Muscle layer of colon (tissue), 2 donors: ENCODE measurements around the gene GNL3.
"Not testable (repeated sequence)": the region's sequence is repeated elsewhere in the genome, so short reads cannot be mapped to it uniquely, and the experiment has no call there.

ENCODE experiments used
- H3K27ac ChIP-seq: one replicate; pipeline ENCODE4 v1.7.0; 2013; ENCODE audit warnings: low read depth, mild to moderate bottlenecking, low read length, moderate library complexity
- H3K27me3 ChIP-seq, 2 donors: one replicate each; pipeline ENCODE4 v1.7.0; 2013; ENCODE audit warnings: low read length in 2 of 2, mild to moderate bottlenecking in 2 of 2; ENCODE audit not compliant: insufficient read depth in 2 of 2, control insufficient read depth in 1 of 2
- H3K36me3 ChIP-seq: one replicate; pipeline ENCODE4 v1.7.0; 2013; ENCODE audit warnings: mild to moderate bottlenecking, low read length; ENCODE audit not compliant: insufficient read depth
- H3K4me1 ChIP-seq: one replicate; pipeline ENCODE4 v1.7.0; 2013; ENCODE audit warnings: mild to moderate bottlenecking, low read length; ENCODE audit not compliant: insufficient read depth
- H3K4me3 ChIP-seq, 2 donors: one replicate each; pipeline ENCODE4 v1.7.0; 2013; ENCODE audit warnings: low read length in 2 of 2, low read depth in 1 of 2, mild to moderate bottlenecking in 1 of 2, moderate library complexity in 1 of 2
- H3K9ac ChIP-seq: one replicate; pipeline ENCODE4 v1.7.0; 2013; ENCODE audit warnings: low read length
- H3K9me3 ChIP-seq: one replicate; pipeline ENCODE4 v1.7.0; 2013; ENCODE audit warnings: mild to moderate bottlenecking, low read length
- donor health status: abdominal sarcoma.
- donor health status: Adenocarcinoma of cecum.

GNL3 gene

GRCh38 chr3:52676201-52676600, 9.6 kb upstream of the GNL3 start:
- H3K4me1 ChIP-seq, H3K9me3 ChIP-seq, H3K9ac ChIP-seq, H3K27me3 ChIP-seq, H3K27ac ChIP-seq, H3K4me3 ChIP-seq: not testable (repeated sequence)
- peaks cover 51% of the 10 kb centered on the region for H3K36me3 ChIP-seq

GRCh38 chr3:52678265-52679198, 7.3 kb upstream of the GNL3 start:
- H3K4me1 ChIP-seq: no peaks in the 10 kb centered on the region
- no peaks in the 10 kb centered on the region for H3K27me3 ChIP-seq
- no peak overlapping the region for H3K27ac ChIP-seq
- peaks cover 42% of the 10 kb centered on the region for H3K36me3 ChIP-seq
- H3K9me3 ChIP-seq: no peaks in the 10 kb centered on the region
- no peak overlapping the region for H3K9ac ChIP-seq
- H3K4me3 ChIP-seq: no peak overlapping the region

GRCh38 chr3:52679199-52679538, 6.7 kb upstream of the GNL3 start:
- H3K27me3 ChIP-seq: no peaks in the 10 kb centered on the region
- H3K4me1 ChIP-seq: peaks cover 3% of the 10 kb centered on the region
- H3K36me3 ChIP-seq: peaks cover 42% of the 10 kb centered on the region
- H3K9me3 ChIP-seq: no peaks in the 10 kb centered on the region
- H3K4me3 ChIP-seq: no peak overlapping the region
- H3K9ac ChIP-seq: no peak overlapping the region
- H3K27ac ChIP-seq: no peak overlapping the region

- Histone ChIP-seq H3K27ac (no peak overlapping the region), H3K4me3 (no peak overlapping the region), H3K4me1 (peaks cover 9% of the 10 kb centered on the region)
Measured at GRCh38 chr3:52679811-52680210, 6.0 kb upstream of the GNL3 start.

GRCh38 chr3:52681596-52681995, 4.2 kb upstream of the GNL3 start:
- Histone ChIP-seq H3K9me3 (no peaks in the 10 kb centered on the region), H3K36me3 (peaks cover 31% of the 10 kb centered on the region), H3K4me3 (no peak overlapping the region), H3K4me1 (peaks cover 14% of the 10 kb centered on the region), H3K9ac (no peak overlapping the region), H3K27me3 (no peaks in the 10 kb centered on the region), H3K27ac (no peak overlapping the region)

More at GRCh38 chr3:52679811-52680210, 6.0 kb upstream of the GNL3 start:
- no peak overlapping the region for H3K9ac ChIP-seq
- H3K9me3 ChIP-seq: no peaks in the 10 kb centered on the region
- H3K27me3 ChIP-seq: no peaks in the 10 kb centered on the region
- H3K36me3 ChIP-seq: peaks cover 41% of the 10 kb centered on the region

GRCh38 chr3:52682016-52682415, 3.8 kb upstream of the GNL3 start:
- Histone ChIP-seq H3K36me3 (peaks cover 27% of the 10 kb centered on the region), H3K4me1 (peaks cover 19% of the 10 kb centered on the region), H3K9me3 (no peaks in the 10 kb centered on the region), H3K27me3 (no peaks in the 10 kb centered on the region), H3K27ac (no peak overlapping the region), H3K4me3 (no peak overlapping the region), H3K9ac (no peak overlapping the region)

- Histone ChIP-seq H3K9me3 (no peaks in the 10 kb centered on the region), H3K9ac (no peak overlapping the region), H3K4me1 (peaks cover 21% of the 10 kb centered on the region), H3K27me3 (no peaks in the 10 kb centered on the region), H3K27ac (no peak overlapping the region), H3K36me3 (peaks cover 26% of the 10 kb centered on the region), H3K4me3 (no peak overlapping the region)
Measured at GRCh38 chr3:52683611-52684010, 2.2 kb upstream of the GNL3 start.

GRCh38 chr3:52684184-52684583, 1.6 kb upstream of the GNL3 start:
- Histone ChIP-seq H3K4me3 (no peak overlapping the region), H3K27me3 (no peaks in the 10 kb centered on the region), H3K27ac (peak overlapping the region; percentile 92), H3K4me1 (peaks cover 21% of the 10 kb centered on the region), H3K9ac (no peak overlapping the region), H3K9me3 (no peaks in the 10 kb centered on the region), H3K36me3 (peaks cover 26% of the 10 kb centered on the region)

GRCh38 chr3:52685285-52685708, 535 bp upstream of the GNL3 start:
- H3K9ac ChIP-seq: peak overlapping the region; percentile 81
- H3K27ac ChIP-seq: peak overlapping the region; percentile 92
- H3K9me3 ChIP-seq: no peaks in the 10 kb centered on the region
- H3K4me1 ChIP-seq: peaks cover 21% of the 10 kb centered on the region
- H3K36me3 ChIP-seq: peaks cover 31% of the 10 kb centered on the region
- no peaks in the 10 kb centered on the region for H3K27me3 ChIP-seq
- H3K4me3 ChIP-seq: peak overlapping the region; percentile 78 to 83

GRCh38 chr3:52688266-52688665, 2.4 kb downstream of the GNL3 start:
- no peaks in the 10 kb centered on the region for H3K27me3 ChIP-seq
- no peak overlapping the region for H3K9ac ChIP-seq
- no peak overlapping the region for H3K27ac ChIP-seq
- H3K36me3 ChIP-seq: peaks cover 55% of the 10 kb centered on the region
- peaks cover 21% of the 10 kb centered on the region for H3K4me1 ChIP-seq
- no peaks in the 10 kb centered on the region for H3K9me3 ChIP-seq
- H3K4me3 ChIP-seq: no peak overlapping the region

GRCh38 chr3:52689151-52689550, 3.3 kb downstream of the GNL3 start:
- no peaks in the 10 kb centered on the region for H3K27me3 ChIP-seq
- H3K4me3 ChIP-seq: no peak overlapping the region
- H3K4me1 ChIP-seq: peaks cover 18% of the 10 kb centered on the region
- peaks cover 63% of the 10 kb centered on the region for H3K36me3 ChIP-seq
- H3K9ac ChIP-seq: no peak overlapping the region
- no peaks in the 10 kb centered on the region for H3K9me3 ChIP-seq
- no peak overlapping the region for H3K27ac ChIP-seq

- Histone ChIP-seq H3K9ac (no peak overlapping the region), H3K9me3 (no peaks in the 10 kb centered on the region), H3K36me3 (peaks cover 74% of the 10 kb centered on the region), H3K27me3 (no peaks in the 10 kb centered on the region), H3K27ac (no peak overlapping the region), H3K4me3 (no peak overlapping the region), H3K4me1 (peaks cover 10% of the 10 kb centered on the region)
Measured at GRCh38 chr3:52690560-52690959, 4.7 kb downstream of the GNL3 start.
